ENCODE measurements around the gene TEX2. TPM values are rescaled to one million over a fixed set of nuclear protein-coding genes. Genes with fewer than 3 reads are reported as not detected.
A peak's percentile ranks its signal among the peaks of the same experiment; 100 is the strongest.

Gene TEX2
- total RNA-seq, 1 donor from 2014 or later, result 41.3 TPM

- no peaks in the 10 kb centered on the region for H3K9me3 ChIP-seq
- peak; percentile 67 for DNase-seq
- intact Hi-C loops (cut with DNase I), result no loop called here
- H3K36me3 ChIP-seq, result no peaks in the 10 kb centered on the region
- peak; percentile 48 to 57 for ATAC-seq
- TF ChIP-seq CTCF (IDR thresholded peaks at IDR 0.05), result no peak
- peak overlapping the region; percentile 18 for H3K4me3 ChIP-seq
- H3K4me1 ChIP-seq, result peaks cover 71% of the 10 kb centered on the region
- peak overlapping the region; percentile 37 for H3K27ac ChIP-seq
- no peaks in the 10 kb centered on the region for H3K27me3 ChIP-seq (ENCODE audit: low read depth)
Measured at GRCh38 chr17:64117981-64118979, 144.8 kb downstream of the TEX2 start.

GRCh38 chr17:64115822-64116534 is 147.1 kb downstream of the TEX2 start:
- DNase-seq (no peak), ATAC-seq (peak; percentile 54 to 56)
- H3K36me3 ChIP-seq, result no peaks in the 10 kb centered on the region
- no peak overlapping the region for H3K4me3 ChIP-seq
- H3K27ac ChIP-seq, result peak overlapping the region; percentile 44
- intact Hi-C loops (cut with DNase I), result no loop called here
- TF ChIP-seq CTCF (IDR thresholded peaks at IDR 0.05), result no peak
- no peaks in the 10 kb centered on the region for H3K27me3 ChIP-seq (ENCODE audit: low read depth)
- H3K9me3 ChIP-seq, result no peaks in the 10 kb centered on the region
- H3K4me1 ChIP-seq, result peaks cover 73% of the 10 kb centered on the region

GRCh38 chr17:64115043-64115698 is 147.9 kb downstream of the TEX2 start:
- DNase-seq, result no peak
- intact Hi-C loops (cut with DNase I), result no loop called here
- ATAC-seq, result peak; percentile 74 to 85
- Histone ChIP-seq H3K27ac (peak overlapping the region; percentile 44), H3K36me3 (no peaks in the 10 kb centered on the region), H3K4me3 (no peak overlapping the region), H3K4me1 (peaks cover 67% of the 10 kb centered on the region), H3K9me3 (no peaks in the 10 kb centered on the region), H3K27me3 (ENCODE audit: low read depth) (no peaks in the 10 kb centered on the region)
- TF ChIP-seq CTCF (IDR thresholded peaks at IDR 0.05), result no peak

GRCh38 chr17:64113006-64113405 is 150.1 kb downstream of the TEX2 start:
- no peak overlapping the region for H3K27ac ChIP-seq

More at GRCh38 chr17:64113006-64113405, 150.1 kb downstream of the TEX2 start:
- intact Hi-C loops (cut with DNase I), result no loop called here
- Histone ChIP-seq H3K4me1 (peaks cover 50% of the 10 kb centered on the region), H3K4me3 (no peak overlapping the region), H3K27me3 (ENCODE audit: low read depth) (no peaks in the 10 kb centered on the region), H3K9me3 (no peaks in the 10 kb centered on the region), H3K36me3 (no peaks in the 10 kb centered on the region)
- ATAC-seq (no peak), DNase-seq (no peak)
- TF ChIP-seq CTCF (IDR thresholded peaks at IDR 0.05), result no peak

Data from lower lobe of right lung (tissue), 2 donors.